SKM-1 (cell line): ENCODE measurements around the gene RNPEPL1.
A peak's percentile ranks its signal among the peaks of the same experiment; 100 is the strongest.

Experiments used
- DNase-seq: peaks from one replicate; lab custom pipeline; 2025; ENCODE audit not compliant: unreplicated experiment; lab: John Stamatoyannopoulos, UW

The RNPEPL1 gene

GRCh38 chr2:240564561-240565332, 3.5 kb upstream of the RNPEPL1 start:
- DNase-seq = no peak

GRCh38 chr2:240565333-240566202, 2.7 kb upstream of the RNPEPL1 start:
- peak; percentile 60 for DNase-seq

- peak; percentile 76 for DNase-seq
Measured at GRCh38 chr2:240566203-240567136, 1.8 kb upstream of the RNPEPL1 start.

GRCh38 chr2:240567137-240567871, 980 bp upstream of the RNPEPL1 start:
- peak; percentile 51 for DNase-seq

- DNase-seq = no peak
Measured at GRCh38 chr2:240568678-240569522, 616 bp downstream of the RNPEPL1 start.

GRCh38 chr2:240569523-240569997, 1.3 kb downstream of the RNPEPL1 start:
- DNase-seq = no peak

GRCh38 chr2:240569998-240570530, 1.8 kb downstream of the RNPEPL1 start:
- no peak for DNase-seq

GRCh38 chr2:240570531-240571313, 2.4 kb downstream of the RNPEPL1 start:
- no peak for DNase-seq

GRCh38 chr2:240571314-240571973, 3.2 kb downstream of the RNPEPL1 start:
- no peak for DNase-seq

GRCh38 chr2:240572141-240573031, 4.1 kb downstream of the RNPEPL1 start:
- DNase-seq = no peak

GRCh38 chr2:240573071-240573515, 4.8 kb downstream of the RNPEPL1 start:
- DNase-seq = no peak

GRCh38 chr2:240573516-240574385, 5.5 kb downstream of the RNPEPL1 start:
- no peak for DNase-seq

- no peak for DNase-seq
Measured at GRCh38 chr2:240574386-240575100, 6.3 kb downstream of the RNPEPL1 start.

GRCh38 chr2:240575101-240575965, 7.0 kb downstream of the RNPEPL1 start:
- DNase-seq = no peak
